HG03097 (cell line): ENCODE data around the gene NHSL2.
"Not testable (repeated sequence)": the region's sequence is repeated elsewhere in the genome, so short reads cannot be mapped to it uniquely, and the experiment has no call there.

ENCODE experiments used
- ATAC-seq: cut with Tn5 transposase; IDR thresholded peaks from one replicate; pipeline ENCODE4 v1.9.1; 2021; ENCODE audit not compliant: unreplicated experiment, low FRiP score

NHSL2 gene

GRCh38 chrX:71910643-71910985 is at the start of gene NHSL2:
NHSL2 (plus strand) TSS chrX:71910845.
- ATAC-seq = no peak

DNA sequence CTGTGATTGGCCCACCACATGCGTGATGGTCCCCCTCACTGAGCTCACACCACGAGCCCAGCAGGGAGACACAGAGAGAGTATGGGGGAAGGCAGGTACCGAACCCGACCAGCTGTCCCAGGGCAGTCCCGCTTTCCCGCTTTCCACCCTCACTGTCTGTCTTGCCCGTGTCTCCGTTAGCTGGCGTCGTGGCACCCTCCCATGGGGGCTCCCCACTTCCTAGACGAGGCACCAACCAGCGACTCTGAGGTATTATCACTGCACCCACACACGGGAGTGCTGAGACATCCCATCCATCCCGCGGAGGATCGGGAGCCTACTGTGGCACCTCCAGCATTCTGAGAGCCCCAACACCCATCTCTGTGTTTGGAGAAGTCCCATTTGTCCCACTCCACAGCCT is 43.0 kb upstream of the NHSL2 start:
- ATAC-seq = no peak

- not testable (repeated sequence) for ATAC-seq
Measured at GRCh38 chrX:71869566-71869965, 41.1 kb upstream of the NHSL2 start.

GRCh38 chrX:71870208-71871098 is 40.2 kb upstream of the NHSL2 start:
- ATAC-seq = no peak

DNA sequence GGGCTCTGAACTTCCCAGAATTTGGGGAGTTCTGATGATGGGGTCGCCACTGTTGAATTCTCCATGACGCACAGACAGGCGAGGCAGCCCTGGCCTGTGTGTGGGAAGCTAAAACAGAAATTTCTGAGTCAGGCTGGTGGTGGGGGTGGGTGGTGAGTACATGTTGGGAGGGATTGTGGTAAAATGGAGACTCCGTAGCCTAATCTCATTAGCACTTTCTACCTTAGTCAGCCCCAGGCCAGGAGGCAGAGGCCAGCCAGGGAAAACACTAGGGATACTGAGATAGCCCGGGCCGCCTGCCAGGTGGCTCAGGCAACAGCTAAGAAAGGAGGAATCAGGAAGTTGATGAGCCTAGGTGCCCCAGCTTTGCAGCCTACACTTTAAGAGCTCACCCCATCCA is 39.3 kb upstream of the NHSL2 start:
- no peak for ATAC-seq

DNA sequence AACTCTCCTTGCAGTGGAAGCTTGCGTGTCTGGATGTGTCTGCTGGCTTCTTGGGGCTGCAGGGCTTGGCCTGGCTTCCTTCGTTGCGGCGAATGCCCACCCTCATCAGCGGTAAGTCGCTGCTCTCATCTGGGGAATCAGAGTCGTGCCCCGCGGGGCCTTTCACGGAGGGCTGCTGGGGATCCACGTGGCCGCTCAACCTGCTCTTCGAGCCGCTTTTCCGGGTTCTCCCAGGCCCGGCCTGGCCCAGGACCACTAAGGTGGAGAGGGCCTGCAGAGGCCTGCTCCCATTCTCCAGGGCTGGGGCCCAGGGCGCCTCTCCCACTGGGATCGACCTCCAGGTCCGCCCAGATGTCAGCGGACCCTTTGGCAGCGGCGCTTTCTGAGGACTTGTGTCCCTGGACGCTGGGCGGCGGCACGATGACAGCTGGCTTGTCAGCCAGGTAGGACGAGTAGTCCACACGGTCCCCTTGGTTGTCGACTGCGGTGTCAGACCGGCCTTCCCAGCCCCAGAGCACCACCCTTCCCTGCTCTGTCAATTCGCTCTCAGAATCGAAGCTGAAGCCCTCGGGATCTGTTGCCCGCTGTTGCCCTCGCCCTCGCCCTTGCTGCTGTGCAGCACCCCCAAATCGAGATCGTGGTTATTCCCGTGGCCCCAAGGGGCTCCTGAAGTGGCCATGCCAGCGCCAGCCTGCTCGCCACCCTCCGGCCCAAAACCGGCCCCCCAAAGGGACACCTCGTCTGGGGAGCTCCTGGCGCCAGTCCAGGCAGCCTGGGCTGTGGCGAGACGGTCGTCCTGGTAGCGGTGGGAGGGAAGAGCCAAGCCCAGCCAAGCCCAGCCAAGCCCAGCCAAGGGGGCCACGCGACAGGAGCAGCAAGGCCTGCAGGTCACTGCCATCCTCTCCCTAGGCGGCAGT is 37.8 kb upstream of the NHSL2 start:
- no peak for ATAC-seq

DNA sequence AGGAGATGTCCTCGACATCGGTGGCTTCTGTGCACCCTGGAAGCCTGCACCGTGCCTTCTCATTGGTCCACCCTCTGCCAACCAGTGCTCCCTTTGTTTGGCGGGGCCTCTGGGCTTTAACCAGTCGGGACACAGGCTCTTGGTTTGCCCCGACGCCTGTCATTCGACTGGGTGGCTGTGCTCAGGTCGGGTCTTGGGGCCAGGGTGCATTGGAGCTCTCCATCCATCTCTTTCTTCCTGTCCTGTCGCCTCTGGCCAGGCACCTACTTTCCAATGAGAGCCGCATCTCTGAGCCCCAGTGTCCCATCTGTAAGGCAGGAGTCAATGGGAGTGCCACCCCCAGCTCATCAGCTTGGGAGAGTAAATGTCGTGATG is 37.2 kb upstream of the NHSL2 start:
- ATAC-seq = no peak

DNA sequence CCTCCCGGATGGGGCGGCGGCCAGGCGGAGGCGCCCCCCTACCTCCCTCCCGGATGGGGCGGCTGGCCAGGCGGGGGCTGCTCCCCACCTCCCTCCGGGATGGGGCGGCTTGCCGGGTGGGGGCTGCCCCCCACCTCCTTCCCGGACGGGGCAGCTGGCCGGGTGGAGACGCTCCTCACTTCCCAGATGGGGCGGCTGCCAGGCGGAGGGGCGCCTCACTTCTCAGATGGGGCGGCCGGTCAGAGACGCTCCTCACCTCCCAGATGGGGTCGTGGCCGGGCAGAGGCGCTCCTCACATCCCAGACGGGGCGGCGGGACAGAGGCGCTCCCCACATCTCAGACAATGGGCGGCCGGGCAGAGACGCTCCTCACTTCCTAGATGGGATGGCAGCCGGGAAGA is 33.8 kb upstream of the NHSL2 start:
- not testable (repeated sequence) for ATAC-seq

- ATAC-seq = no peak
Measured at GRCh38 chrX:71885099-71885498, 25.5 kb upstream of the NHSL2 start.

DNA sequence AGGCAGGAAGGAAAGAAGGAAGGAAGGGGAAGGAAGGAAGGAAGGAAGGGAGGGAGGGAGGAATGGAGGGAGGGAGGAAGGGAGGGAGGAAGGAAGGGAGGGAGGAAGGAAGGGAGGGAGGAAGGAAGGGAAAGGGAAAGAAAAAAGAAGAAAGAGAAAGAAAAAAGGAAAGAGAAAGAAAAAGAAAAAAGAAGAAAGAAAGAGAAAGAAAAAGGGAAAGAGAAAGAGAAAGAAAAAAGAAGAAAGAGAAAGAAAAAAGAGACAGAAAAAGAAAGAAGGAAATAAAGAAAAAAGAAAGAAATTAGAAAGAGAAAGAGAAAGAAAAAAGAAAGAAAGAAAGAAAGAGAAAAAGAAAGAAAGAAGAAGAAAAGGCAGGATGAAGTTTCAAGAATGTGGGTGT is 15.0 kb upstream of the NHSL2 start:
- ATAC-seq = no peak

- no peak for ATAC-seq
Measured at GRCh38 chrX:71906144-71906543, 4.5 kb upstream of the NHSL2 start.

- ATAC-seq = no peak
Measured at GRCh38 chrX:71908387-71908786, 2.3 kb upstream of the NHSL2 start.

GRCh38 chrX:71909956-71910355 is 689 bp upstream of the NHSL2 start:
- ATAC-seq = no peak

- no peak for ATAC-seq
Measured at GRCh38 chrX:71910986-71911730, 513 bp downstream of the NHSL2 start.

- no peak for ATAC-seq
Measured at GRCh38 chrX:71911731-71912050, 1.0 kb downstream of the NHSL2 start.

- no peak for ATAC-seq
Measured at GRCh38 chrX:71912156-71912555, 1.5 kb downstream of the NHSL2 start.

- ATAC-seq = no peak
Measured at GRCh38 chrX:71913156-71913950, 2.7 kb downstream of the NHSL2 start.

DNA sequence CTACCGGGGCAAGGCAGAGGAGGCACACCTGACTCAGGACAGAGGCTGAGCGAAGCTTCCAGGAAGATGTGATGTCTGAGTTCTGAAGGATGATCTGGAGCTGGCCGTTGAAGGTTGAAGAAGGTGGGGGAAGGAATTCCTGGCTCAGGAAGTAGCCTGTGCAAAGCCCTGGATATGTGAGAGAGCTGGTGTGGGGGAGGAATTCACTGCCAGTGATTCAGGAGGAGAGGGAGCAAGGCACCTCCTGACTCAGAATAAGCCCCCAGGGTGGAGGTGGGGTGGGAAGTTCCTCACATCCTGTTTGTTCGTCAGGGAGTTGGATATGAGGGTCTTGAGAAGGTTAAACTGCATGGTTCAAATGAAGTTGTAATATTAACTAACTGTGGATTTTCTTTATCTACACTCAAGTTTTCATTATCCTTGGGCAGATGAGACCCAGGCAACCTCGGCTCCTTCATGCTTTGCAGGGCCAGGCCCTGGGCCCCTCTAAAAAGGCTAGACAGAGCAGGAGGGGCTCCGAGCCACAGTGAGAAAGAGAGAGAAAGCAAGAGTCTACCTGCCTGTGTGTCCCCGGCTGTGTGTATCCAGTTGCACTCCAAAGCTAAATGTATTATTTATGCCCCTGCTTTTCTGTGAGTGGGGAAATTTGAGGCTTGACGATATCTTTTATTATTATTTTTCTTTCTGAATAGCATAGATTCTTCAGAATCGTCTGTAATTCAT is 7.1 kb downstream of the NHSL2 start:
- no peak for ATAC-seq

DNA sequence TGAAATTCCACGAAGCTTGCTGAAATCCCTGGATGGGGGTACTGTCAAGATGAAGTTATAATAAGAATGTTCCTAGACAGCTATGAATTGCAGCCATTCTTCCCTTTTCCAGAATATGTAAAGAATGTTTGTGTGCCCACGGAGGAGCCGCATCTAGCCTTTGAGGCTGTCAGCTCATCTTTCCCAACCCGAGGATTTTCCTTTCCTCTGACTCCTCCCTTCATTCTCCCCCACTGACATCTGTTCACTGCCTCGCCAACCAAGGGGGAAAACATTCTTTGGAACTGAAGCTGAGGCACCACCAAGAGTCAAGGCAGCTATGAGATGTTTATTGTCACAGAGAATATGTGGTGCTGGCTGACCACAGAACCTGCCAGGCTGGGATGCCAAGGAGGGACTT is 8.8 kb downstream of the NHSL2 start:
- ATAC-seq = no peak

DNA sequence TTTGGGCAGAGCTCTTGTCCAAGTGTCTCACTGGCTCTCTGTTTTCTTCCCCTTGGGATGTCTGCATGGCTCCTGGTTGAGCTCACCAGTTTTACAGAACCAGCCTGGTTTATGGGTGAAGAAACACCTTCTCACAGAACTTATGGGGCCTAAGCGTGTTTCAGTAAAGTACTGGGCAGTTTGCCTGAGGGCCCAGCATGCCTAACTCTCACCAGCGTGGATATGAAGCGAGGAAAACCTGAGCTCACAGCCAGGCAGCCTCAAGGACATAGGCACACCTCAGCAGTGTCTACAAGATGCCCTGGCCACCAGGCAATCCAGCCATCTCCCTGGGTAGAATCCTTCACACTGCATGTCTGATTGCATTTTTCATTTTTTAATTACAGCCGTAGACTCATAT is 9.2 kb downstream of the NHSL2 start:
- ATAC-seq = no peak
